A673 (cell line): Measurements from ENCODE around the gene RBMS2. TPM values are rescaled to one million over a fixed set of nuclear protein-coding genes. Genes with fewer than 3 reads are reported as not detected.

Experiments
- BruUV-seq: library from RNA; stranded (reverse); fragments of 400-500 nt; replicated peaks from 2 replicates; lab custom pipeline; 2021; lab: Mats Ljungman, UMichigan
- CTCF ChIA-PET: fragments of 300-600 bp; sonication (Branson Sonifier 250); formaldehyde crosslinking; loops from one replicate; lab custom pipeline; 2022; ENCODE audit warnings: antibody characterized with exemption; lab: Charles Lee
- POLR2A ChIA-PET: fragments of 300-600 bp; sonication (Branson Sonifier 250); formaldehyde crosslinking; loops from one replicate; lab custom pipeline; 2022; ENCODE audit warnings: antibody characterized with exemption; ENCODE audit not compliant: low non-redundant PET; lab: Charles Lee
- DNase-seq: peaks from one replicate; pipeline ENCODE4 v3.0.0-alpha.2; 2015; ENCODE audit warnings: low spot score
- H3K27ac ChIP-seq: fragments of 200-600 bp; sonication (generic); 2 replicates; pipeline ENCODE4 v1.5.1; 2016; ENCODE audit warnings: mixed run types, low read depth, mild to moderate bottlenecking, mixed read lengths, antibody characterized with exemption, low read length; ENCODE audit not compliant: poor library complexity, severe bottlenecking
- H3K27me3 ChIP-seq: fragments of 200-600 bp; sonication (generic); replicated peaks from 2 replicates; pipeline ENCODE4 v1.6.1; 2017; ENCODE audit warnings: mixed run types, low read depth, mild to moderate bottlenecking, mixed read lengths, antibody characterized with exemption, low read length; ENCODE audit not compliant: insufficient read depth, poor library complexity
- H3K36me3 ChIP-seq: fragments of 200-600 bp; sonication (generic); 2 replicates; pipeline ENCODE4 v1.6.1; 2016; ENCODE audit warnings: mixed run types, mild to moderate bottlenecking, mixed read lengths, antibody characterized with exemption, low read length; ENCODE audit not compliant: insufficient read depth, poor library complexity, severe bottlenecking
- H3K4me1 ChIP-seq: fragments of 200-600 bp; sonication (generic); 2 replicates; pipeline ENCODE4 v1.6.1; 2017; ENCODE audit warnings: mixed run types, mild to moderate bottlenecking, mixed read lengths, antibody characterized with exemption, low read length; ENCODE audit not compliant: insufficient read depth, poor library complexity, severe bottlenecking
- H3K4me3 ChIP-seq: fragments of 200-600 bp; sonication (generic); 2 replicates; pipeline ENCODE4 v1.5.1; 2016; ENCODE audit warnings: low read depth, mixed run types, mild to moderate bottlenecking, mixed read lengths, low read length; ENCODE audit not compliant: poor library complexity, severe bottlenecking
- H3K9me3 ChIP-seq: fragments of 200-600 bp; sonication (generic); 2 replicates; pipeline ENCODE4 v1.6.1; 2016; ENCODE audit warnings: mixed run types, low read depth, mild to moderate bottlenecking, mixed read lengths, antibody characterized with exemption, low read length; ENCODE audit not compliant: poor library complexity, severe bottlenecking
- EZH2 ChIP-seq: fragments of 200-600 bp; sonication (generic); IDR thresholded peaks from 2 replicates; pipeline ENCODE4 v1.6.1; 2017; ENCODE audit warnings: borderline replicate concordance, low read depth, mild to moderate bottlenecking, mixed read lengths, antibody characterized with exemption, low read length; ENCODE audit not compliant: poor library complexity, severe bottlenecking
- intact Hi-C: fragments of 100-400 bp; cut with micrococcal nuclease; formaldehyde crosslinking; loops from one replicate; pipeline ENCODE4 v1.10.0; 2022; ENCODE audit not compliant: unreplicated experiment
- total RNA-seq: library from RNA; stranded (reverse); gene quantifications from 2 replicates; pipeline ENCODE4 v1.2.3, GENCODE V29; 2021
- TF ChIP-seq, protein P1 (sequence below): fragments of 300-800, 200-600 bp; sonication (generic); conservative IDR thresholded peaks from 2 replicates; pipeline ENCODE4 v1.5.1; 2017; ENCODE audit warnings: low read depth, mild to moderate bottlenecking, antibody characterized with exemption, low read length, moderate library complexity, mixed read lengths

The RBMS2 gene
- total RNA-seq, 1 experiment from 2014 or later, result 29.7 TPM

DNA sequence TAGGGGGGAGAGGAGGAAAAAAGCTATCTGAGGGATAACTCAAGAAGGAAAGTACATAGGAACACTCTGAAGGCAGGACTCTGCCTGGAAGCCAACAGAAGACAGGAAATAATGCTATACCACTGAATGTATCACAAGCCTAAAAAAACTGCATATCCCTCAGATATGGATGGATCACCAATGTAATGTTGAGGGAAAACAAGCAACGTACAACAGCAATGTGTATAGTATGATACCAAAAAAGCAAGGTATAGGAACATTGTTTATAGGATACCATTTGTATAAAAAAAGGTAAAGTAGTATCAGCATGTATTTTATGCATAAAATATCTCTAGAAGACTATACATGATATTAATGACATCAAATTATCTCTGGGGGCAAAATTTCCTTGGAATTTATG lies 37.1 kb upstream of the RBMS2 start:
- Histone ChIP-seq H3K4me1 (peaks cover 12% of the 10 kb centered on the region), H3K36me3 (no peaks in the 10 kb centered on the region), H3K27me3 (peaks cover 6% of the 10 kb centered on the region), H3K9me3 (no peaks in the 10 kb centered on the region), H3K4me3 (no peak overlapping the region), H3K27ac (no peak overlapping the region)
- intact Hi-C loops, result no loop called here
- DNase-seq, result no peak
- ChIA-PET CTCF (no interaction called here), POLR2A (no interaction called here)
- TF ChIP-seq, protein P1, sequence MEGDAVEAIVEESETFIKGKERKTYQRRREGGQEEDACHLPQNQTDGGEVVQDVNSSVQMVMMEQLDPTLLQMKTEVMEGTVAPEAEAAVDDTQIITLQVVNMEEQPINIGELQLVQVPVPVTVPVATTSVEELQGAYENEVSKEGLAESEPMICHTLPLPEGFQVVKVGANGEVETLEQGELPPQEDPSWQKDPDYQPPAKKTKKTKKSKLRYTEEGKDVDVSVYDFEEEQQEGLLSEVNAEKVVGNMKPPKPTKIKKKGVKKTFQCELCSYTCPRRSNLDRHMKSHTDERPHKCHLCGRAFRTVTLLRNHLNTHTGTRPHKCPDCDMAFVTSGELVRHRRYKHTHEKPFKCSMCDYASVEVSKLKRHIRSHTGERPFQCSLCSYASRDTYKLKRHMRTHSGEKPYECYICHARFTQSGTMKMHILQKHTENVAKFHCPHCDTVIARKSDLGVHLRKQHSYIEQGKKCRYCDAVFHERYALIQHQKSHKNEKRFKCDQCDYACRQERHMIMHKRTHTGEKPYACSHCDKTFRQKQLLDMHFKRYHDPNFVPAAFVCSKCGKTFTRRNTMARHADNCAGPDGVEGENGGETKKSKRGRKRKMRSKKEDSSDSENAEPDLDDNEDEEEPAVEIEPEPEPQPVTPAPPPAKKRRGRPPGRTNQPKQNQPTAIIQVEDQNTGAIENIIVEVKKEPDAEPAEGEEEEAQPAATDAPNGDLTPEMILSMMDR, result no peak
- no peak for TF ChIP-seq EZH2
- BruUV-seq, result no TSS peak

- Histone ChIP-seq H3K4me3 (no peak overlapping the region), H3K27ac (no peak overlapping the region), H3K27me3 (peaks cover 21% of the 10 kb centered on the region), H3K36me3 (no peaks in the 10 kb centered on the region), H3K4me1 (peaks cover 12% of the 10 kb centered on the region), H3K9me3 (no peaks in the 10 kb centered on the region)
- BruUV-seq, result no TSS peak
- ChIA-PET CTCF (no interaction called here), POLR2A (no interaction called here)
- no peak for DNase-seq
- intact Hi-C loops, result no loop called here
- no peak for TF ChIP-seq EZH2
- TF ChIP-seq, protein P1, result no peak
Measured at GRCh38 chr12:56486694-56487093, 34.9 kb upstream of the RBMS2 start.

DNA sequence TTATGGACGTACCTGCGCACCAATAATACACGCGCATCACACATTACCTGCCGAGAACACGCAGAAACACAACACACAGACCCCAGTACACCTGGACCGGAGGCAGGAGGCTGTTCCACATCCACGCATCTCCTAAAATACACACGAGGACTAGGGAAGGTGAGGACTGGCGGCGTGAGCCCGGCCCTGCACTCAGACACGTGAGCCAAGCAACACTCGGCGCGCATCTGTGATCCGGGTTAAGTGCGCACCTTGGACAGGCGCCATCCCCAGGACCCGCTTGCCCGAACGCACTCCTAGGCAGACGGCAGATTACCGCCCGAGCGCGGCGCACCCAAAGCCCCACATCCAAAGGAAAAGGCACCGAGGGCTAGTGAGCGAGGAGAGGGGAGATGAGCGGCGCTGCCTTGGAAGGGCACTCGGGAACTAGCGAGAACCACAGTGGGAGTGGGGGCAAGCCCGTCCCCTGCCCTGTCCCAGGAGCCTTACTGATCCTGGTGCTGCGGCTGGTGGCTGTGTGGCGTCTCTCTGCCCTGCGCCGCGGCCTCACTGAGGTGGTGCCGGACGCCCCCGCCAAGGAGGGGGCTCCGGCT lies 34.1 kb upstream of the RBMS2 start:
- H3K36me3 ChIP-seq, result no peaks in the 10 kb centered on the region
- intact Hi-C loops, result no loop called here
- BruUV-seq, result no TSS peak
- no peak overlapping the region for H3K27ac ChIP-seq
- H3K4me3 ChIP-seq, result peak overlapping the region; percentile 53
- TF ChIP-seq EZH2, result no peak
- TF ChIP-seq, protein P1, result no peak
- peaks cover 25% of the 10 kb centered on the region for H3K27me3 ChIP-seq
- POLR2A ChIA-PET, result no interaction called here
- H3K9me3 ChIP-seq, result no peaks in the 10 kb centered on the region
- H3K4me1 ChIP-seq, result peaks cover 12% of the 10 kb centered on the region
- CTCF ChIA-PET, result interaction anchor here (0.6 kb wide), 1 partner anchor 17 kb away, joined by 3 read pairs; no protein-coding TSS in a partner anchor
- DNase-seq, result peak; percentile 25
